ENCODE measurements around the gene IL26. TPM values are rescaled to one million over a fixed set of nuclear protein-coding genes. Genes with fewer than 3 reads are reported as not detected.

IL26 gene
- total RNA-seq, 1 donor from 2014 or later, result not detected

Other genes with a start within 250 kb of the IL26 start
- gene IFNG-AS1, start 236.4 kb downstream of the IL26 start, total RNA-seq, result 2.0 and 3.2 TPM in 2 replicates
- gene IFNG, start 66.1 kb downstream of the IL26 start, total RNA-seq, result not detected in 2 replicates
- not detected in 2 replicates for gene IL22, start 27.8 kb upstream of the IL26 start, total RNA-seq
- 24.5 and 25.9 TPM in 2 replicates for gene MDM1, start 106.6 kb upstream of the IL26 start, total RNA-seq